GM20431 (cell line): Measurements from ENCODE around the gene IQCE.

Experiments used
- in situ Hi-C: fragments of 300-500 bp; cut with MseI, MboI; formaldehyde crosslinking; loops from one replicate; pipeline ENCODE4 v1.15.0; 2020; ENCODE audit warnings: low sequenced_read_pairs; ENCODE audit not compliant: unreplicated experiment

The IQCE gene

GRCh38 chr7:2558629-2559282, at the start of gene IQCE:
Gene IQCE (plus strand): TSS chr7:2558979. CDS start chr7:2559182, 203 bp downstream.
- in situ Hi-C loops: no loop called here

GRCh38 chr7:2509298-2509906, 49.4 kb upstream of the IQCE start:
- in situ Hi-C loops: no loop called here

- in situ Hi-C loops: no loop called here
Observed at GRCh38 chr7:2510130-2510776, 48.5 kb upstream of the IQCE start.

- in situ Hi-C loops: no loop called here
Observed at GRCh38 chr7:2510909-2511768, 47.6 kb upstream of the IQCE start.

- in situ Hi-C loops: no loop called here
Observed at GRCh38 chr7:2511769-2512168, 47.0 kb upstream of the IQCE start.

- in situ Hi-C loops: no loop called here
Observed at GRCh38 chr7:2512179-2512661, 46.6 kb upstream of the IQCE start.

GRCh38 chr7:2512713-2513112, 46.1 kb upstream of the IQCE start:
- in situ Hi-C loops: no loop called here

- in situ Hi-C loops: no loop called here
Observed at GRCh38 chr7:2513702-2514101, 45.1 kb upstream of the IQCE start.

GRCh38 chr7:2514473-2515423, 44.0 kb upstream of the IQCE start:
- in situ Hi-C loops: no loop called here

GRCh38 chr7:2515424-2516193, 43.2 kb upstream of the IQCE start:
- in situ Hi-C loops: no loop called here

- in situ Hi-C loops: no loop called here
Observed at GRCh38 chr7:2516194-2516555, 42.6 kb upstream of the IQCE start.

- in situ Hi-C loops: no loop called here
Observed at GRCh38 chr7:2517026-2517425, 41.8 kb upstream of the IQCE start.

GRCh38 chr7:2517678-2518507, 40.9 kb upstream of the IQCE start:
- in situ Hi-C loops: no loop called here

- in situ Hi-C loops: no loop called here
Observed at GRCh38 chr7:2518737-2519118, 40.1 kb upstream of the IQCE start.

- in situ Hi-C loops: no loop called here
Observed at GRCh38 chr7:2519119-2519930, 39.5 kb upstream of the IQCE start, which contains the start of gene LFNG. Gene LFNG (plus strand): TSS chr7:2519774. CDS start chr7:2519862, 88 bp downstream.

- in situ Hi-C loops: no loop called here
Observed at GRCh38 chr7:2520131-2520760, 38.5 kb upstream of the IQCE start.
